Mesenchymal stem cell (in vitro differentiated cells and primary cell): ENCODE measurements around the gene ZNF282.

Experiments used
- DNase-seq: peaks from one replicate; pipeline ENCODE4 v3.0.0-alpha.2; 2013
- H2AFZ ChIP-seq: one replicate; pipeline ENCODE4 v1.6.1; 2013; ENCODE audit warnings: low read depth, mild to moderate bottlenecking, control low read depth, inconsistent platforms, low read length, moderate library complexity
- H2AK5ac ChIP-seq: 2 replicates; pipeline ENCODE4 v1.6.1; 2013; ENCODE audit warnings: low read length, moderate library complexity, mild to moderate bottlenecking, inconsistent platforms; ENCODE audit not compliant: severe bottlenecking
- H2BK120ac ChIP-seq: one replicate; pipeline ENCODE4 v1.6.1; 2013; ENCODE audit warnings: low read depth, mild to moderate bottlenecking, inconsistent platforms, low read length, moderate library complexity
- H2BK12ac ChIP-seq, 2 experiments: one replicate each; pipeline ENCODE4 v1.6.1; 2013; ENCODE audit warnings: inconsistent platforms in 2 of 2, low read length in 2 of 2, mild to moderate bottlenecking in 2 of 2, moderate library complexity in 2 of 2, control low read depth in 1 of 2
- H2BK15ac ChIP-seq: one replicate; pipeline ENCODE4 v1.6.1; 2013; ENCODE audit warnings: mild to moderate bottlenecking, low read depth, inconsistent platforms; ENCODE audit not compliant: poor library complexity, severe bottlenecking
- H2BK5ac ChIP-seq: 2 replicates; pipeline ENCODE4 v1.6.1; 2013; ENCODE audit warnings: low read depth, mild to moderate bottlenecking, low read length, control low read depth, inconsistent platforms; ENCODE audit not compliant: poor library complexity, severe bottlenecking
- H3K14ac ChIP-seq, 2 experiments: one replicate each; pipeline ENCODE4 v1.6.1; 2013; ENCODE audit warnings: inconsistent platforms in 2 of 2, low read length in 2 of 2, control low read depth in 1 of 2, mild to moderate bottlenecking in 1 of 2, moderate library complexity in 1 of 2
- H3K18ac ChIP-seq, 2 experiments: one replicate each; pipeline ENCODE4 v1.6.1; 2013; ENCODE audit warnings: inconsistent platforms in 2 of 2, low read length in 2 of 2, control low read depth in 1 of 2, low read depth in 1 of 2, mild to moderate bottlenecking in 1 of 2
- H3K23ac ChIP-seq, 2 experiments: one replicate each; pipeline ENCODE4 v1.6.1; 2013; ENCODE audit warnings: inconsistent platforms in 2 of 2, low read length in 2 of 2, mild to moderate bottlenecking in 2 of 2, moderate library complexity in 2 of 2, control low read depth in 1 of 2
- H3K27ac ChIP-seq: 2 replicates; pipeline ENCODE4 v1.5.1; 2013; ENCODE audit warnings: mild to moderate bottlenecking, moderate library complexity, low read length, control low read depth, inconsistent platforms; ENCODE audit not compliant: poor library complexity, severe bottlenecking
- H3K27me3 ChIP-seq, 2 experiments: 2 replicates each; pipeline versions ENCODE4 v1.6.1 to v1.7.0; 2013; ENCODE audit warnings: low read length in 2 of 2, mild to moderate bottlenecking in 2 of 2, moderate library complexity in 2 of 2, control low read depth in 1 of 2, inconsistent platforms in 1 of 2; ENCODE audit not compliant: control insufficient read depth in 1 of 2, insufficient read depth in 1 of 2
- H3K36me3 ChIP-seq, 2 experiments: 2 replicates each; pipeline versions ENCODE4 v1.6.1 to v1.7.0; 2013; ENCODE audit warnings: low read length in 2 of 2, control low read depth in 1 of 2, inconsistent platforms in 1 of 2, low read depth in 1 of 2, mild to moderate bottlenecking in 1 of 2; ENCODE audit not compliant: insufficient read depth in 2 of 2, control insufficient read depth in 1 of 2
- H3K4ac ChIP-seq, 2 experiments: one replicate each; pipeline ENCODE4 v1.6.1; 2013; ENCODE audit warnings: inconsistent platforms in 2 of 2, low read length in 2 of 2, mild to moderate bottlenecking in 2 of 2, moderate library complexity in 2 of 2, control low read depth in 1 of 2, low read depth in 1 of 2
- H3K4me1 ChIP-seq: 2 replicates; pipeline ENCODE4 v1.6.1; 2013; ENCODE audit warnings: low read depth, low read length, control low read depth; ENCODE audit not compliant: control insufficient read depth, insufficient read depth
- H3K4me2 ChIP-seq: 2 replicates; pipeline ENCODE4 v1.6.1; 2013; ENCODE audit warnings: low read length, mild to moderate bottlenecking, inconsistent platforms; ENCODE audit not compliant: poor library complexity, severe bottlenecking
- H3K4me3 ChIP-seq, 2 experiments: 2 replicates each; pipeline versions ENCODE4 v1.5.1 to v1.7.0; 2013; ENCODE audit warnings: low read length in 2 of 2, mild to moderate bottlenecking in 2 of 2, control low read depth in 1 of 2, low read depth in 1 of 2; ENCODE audit not compliant: insufficient read depth in 1 of 2
- H3K79me1 ChIP-seq: replicated peaks from 2 replicates; pipeline ENCODE4 v1.6.1; 2013; ENCODE audit warnings: mild to moderate bottlenecking, control low read depth, low read length, inconsistent platforms; ENCODE audit not compliant: poor library complexity, severe bottlenecking
- H3K9ac ChIP-seq: 2 replicates; pipeline ENCODE4 v1.7.0; 2013; ENCODE audit warnings: mild to moderate bottlenecking, low read length, moderate library complexity
- H3K9me3 ChIP-seq: 2 replicates; pipeline ENCODE4 v1.7.0; 2013; ENCODE audit warnings: mild to moderate bottlenecking, low read length; ENCODE audit not compliant: control insufficient read depth
- H4K8ac ChIP-seq: one replicate; pipeline ENCODE4 v1.6.1; 2013; ENCODE audit warnings: inconsistent platforms, mild to moderate bottlenecking, low read length, moderate library complexity
- H4K91ac ChIP-seq: one replicate; pipeline ENCODE4 v1.6.1; 2013; ENCODE audit warnings: mild to moderate bottlenecking, low read length, inconsistent platforms
- WGBS: methylation state at CpG from one replicate; pipeline ENCODE4 v1.1.7; 2013; ENCODE audit warnings: mixed read lengths; 5-methylcytosine and 5-hydroxymethylcytosine counted together

Gene ZNF282

DNA sequence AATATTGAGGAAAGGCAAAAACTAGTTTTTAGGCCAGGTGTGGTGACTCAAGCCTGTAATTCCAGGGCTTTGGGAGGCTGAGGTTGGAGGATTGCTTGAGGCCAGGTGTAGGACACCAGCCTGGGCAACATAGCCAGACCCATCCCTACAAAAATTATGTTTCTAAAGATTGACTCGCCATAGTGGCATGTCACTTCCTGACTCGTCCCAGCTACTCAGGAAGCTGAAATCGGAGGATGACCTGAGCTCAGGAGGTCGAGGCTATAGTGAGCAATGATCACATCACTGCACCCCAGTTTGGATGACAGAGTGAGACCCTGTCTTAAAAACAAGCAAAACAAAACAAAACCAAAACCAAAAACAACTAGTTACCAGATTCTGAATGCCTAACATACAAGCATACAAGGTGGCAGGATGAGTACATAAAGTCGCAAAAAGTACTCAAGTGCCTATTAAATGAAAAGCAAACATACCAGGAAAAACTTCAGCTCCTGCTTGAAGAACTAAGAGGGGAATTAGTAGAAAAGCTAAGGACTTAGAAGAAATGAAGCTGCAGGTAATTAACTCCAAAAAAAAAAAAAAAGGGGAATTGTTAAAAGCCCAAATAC lies 34.0 kb upstream of the ZNF282 start:
- no peak overlapping the region for H3K27ac ChIP-seq
- H3K4me2 ChIP-seq = no peak overlapping the region
- DNase-seq = peak; percentile 28
- H2BK120ac ChIP-seq = no peak overlapping the region
- H3K27me3 ChIP-seq = no peaks in the 10 kb centered on the region
- no peak overlapping the region for H2BK5ac ChIP-seq
- H3K4ac ChIP-seq = no peak overlapping the region
- H3K4me3 ChIP-seq = no peak overlapping the region
- no peak overlapping the region for H3K18ac ChIP-seq
- H3K4me1 ChIP-seq = peaks cover 2% of the 10 kb centered on the region
- WGBS = 32% methylated on average over 4 of the region's 5 CpGs
- no peaks in the 10 kb centered on the region for H3K9me3 ChIP-seq
- H3K36me3 ChIP-seq = peaks cover 17 to 32% of the 10 kb centered on the region in 2 experiments
- H2BK12ac ChIP-seq = no peak overlapping the region
- no peak overlapping the region for H4K91ac ChIP-seq
- peaks cover 29% of the 10 kb centered on the region for H3K79me1 ChIP-seq
- no peak overlapping the region for H3K23ac ChIP-seq
- H3K14ac ChIP-seq = no peak overlapping the region
- no peak overlapping the region for H4K8ac ChIP-seq
- peak overlapping the region; percentile 46 for H3K9ac ChIP-seq
- H2AK5ac ChIP-seq = no peak overlapping the region
- no peak overlapping the region for H2AFZ ChIP-seq
- H2BK15ac ChIP-seq = no peak overlapping the region

DNA sequence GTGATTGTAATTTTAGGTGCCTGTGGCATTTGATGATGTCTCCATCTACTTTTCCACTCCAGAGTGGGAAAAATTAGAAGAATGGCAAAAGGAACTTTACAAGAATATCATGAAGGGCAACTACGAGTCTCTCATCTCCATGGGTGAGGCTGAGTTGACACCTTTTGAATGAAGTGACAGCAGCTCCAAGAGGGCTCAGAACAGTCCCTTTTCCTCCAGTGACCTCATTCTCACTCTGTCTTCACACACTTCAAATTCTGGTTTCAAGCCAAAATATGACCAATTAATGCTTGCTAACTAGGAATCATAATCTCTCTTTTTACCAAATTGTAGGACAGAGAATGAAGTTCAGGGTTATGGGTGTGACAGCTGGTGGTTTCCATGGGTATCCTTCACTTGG lies 29.2 kb upstream of the ZNF282 start:
- H2BK5ac ChIP-seq = no peak overlapping the region
- H3K4ac ChIP-seq = no peak overlapping the region
- H3K18ac ChIP-seq = no peak overlapping the region
- no peaks in the 10 kb centered on the region for H3K27me3 ChIP-seq
- DNase-seq = no peak
- H2BK120ac ChIP-seq = no peak overlapping the region
- no peak overlapping the region for H2AK5ac ChIP-seq
- no peaks in the 10 kb centered on the region for H3K4me1 ChIP-seq
- H3K4me2 ChIP-seq = no peak overlapping the region
- no peak overlapping the region for H4K91ac ChIP-seq
- H3K23ac ChIP-seq = no peak overlapping the region
- H3K4me3 ChIP-seq = no peak overlapping the region
- H3K79me1 ChIP-seq = peaks cover 24% of the 10 kb centered on the region
- 100% methylated on average over 1 of the region's 1 CpG for WGBS
- H4K8ac ChIP-seq = no peak overlapping the region
- H3K27ac ChIP-seq = no peak overlapping the region
- H3K14ac ChIP-seq = no peak overlapping the region
- H2AFZ ChIP-seq = no peak overlapping the region
- no peak overlapping the region for H2BK12ac ChIP-seq
- no peak overlapping the region for H2BK15ac ChIP-seq
- H3K9me3 ChIP-seq = no peaks in the 10 kb centered on the region
- H3K36me3 ChIP-seq = peaks cover 22 to 66% of the 10 kb centered on the region in 2 experiments
- no peak overlapping the region for H3K9ac ChIP-seq

DNA sequence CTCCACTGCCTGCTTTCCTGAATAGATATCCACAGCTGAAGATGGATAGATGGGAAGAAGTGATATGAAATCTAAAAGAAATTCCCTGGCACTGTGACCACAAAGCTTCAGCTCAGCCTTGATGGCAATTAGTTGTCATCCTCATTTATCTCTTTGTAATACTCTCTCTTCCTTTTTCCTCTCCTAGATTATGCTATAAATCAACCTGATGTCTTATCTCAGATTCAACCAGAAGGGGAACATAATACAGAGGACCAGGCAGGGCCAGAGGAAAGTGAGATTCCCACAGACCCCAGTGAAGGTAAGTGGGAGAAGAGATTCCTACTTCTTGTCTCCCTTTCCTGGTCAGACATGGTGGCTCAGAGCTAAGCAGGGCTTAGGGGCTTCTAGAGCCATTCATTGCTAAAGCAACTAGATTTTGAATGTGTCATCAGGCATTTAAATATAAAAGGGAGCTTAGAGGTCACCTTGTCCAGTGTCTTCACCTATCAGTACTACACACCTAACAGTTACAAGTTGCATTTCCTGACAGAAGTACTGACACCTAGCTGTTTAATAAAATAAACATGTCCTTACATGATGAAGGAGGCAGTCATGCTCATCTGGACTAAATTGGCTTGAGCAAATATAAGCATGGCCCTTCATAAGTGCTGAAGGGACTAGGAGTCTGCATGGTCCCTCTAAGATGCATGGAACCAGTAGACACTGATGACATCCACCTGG lies 28.6 kb upstream of the ZNF282 start:
- Histone ChIP-seq H3K14ac (no peak overlapping the region), H3K27ac (no peak overlapping the region), H4K91ac (no peak overlapping the region), H3K27me3 (no peaks in the 10 kb centered on the region), H2BK5ac (no peak overlapping the region), H3K36me3 (peaks cover 24 to 68% of the 10 kb centered on the region in 2 experiments), H3K4me2 (no peak overlapping the region), H2BK12ac (no peak overlapping the region), H3K18ac (no peak overlapping the region), H3K4ac (no peak overlapping the region), H3K9me3 (no peaks in the 10 kb centered on the region), H3K79me1 (peaks cover 21% of the 10 kb centered on the region), H2AK5ac (no peak overlapping the region), H2BK120ac (no peak overlapping the region), H3K4me3 (no peak overlapping the region), H2AFZ (no peak overlapping the region), H2BK15ac (no peak overlapping the region), H4K8ac (no peak overlapping the region), H3K9ac (no peak overlapping the region), H3K4me1 (no peaks in the 10 kb centered on the region), H3K23ac (no peak overlapping the region)
- no peak for DNase-seq

DNA sequence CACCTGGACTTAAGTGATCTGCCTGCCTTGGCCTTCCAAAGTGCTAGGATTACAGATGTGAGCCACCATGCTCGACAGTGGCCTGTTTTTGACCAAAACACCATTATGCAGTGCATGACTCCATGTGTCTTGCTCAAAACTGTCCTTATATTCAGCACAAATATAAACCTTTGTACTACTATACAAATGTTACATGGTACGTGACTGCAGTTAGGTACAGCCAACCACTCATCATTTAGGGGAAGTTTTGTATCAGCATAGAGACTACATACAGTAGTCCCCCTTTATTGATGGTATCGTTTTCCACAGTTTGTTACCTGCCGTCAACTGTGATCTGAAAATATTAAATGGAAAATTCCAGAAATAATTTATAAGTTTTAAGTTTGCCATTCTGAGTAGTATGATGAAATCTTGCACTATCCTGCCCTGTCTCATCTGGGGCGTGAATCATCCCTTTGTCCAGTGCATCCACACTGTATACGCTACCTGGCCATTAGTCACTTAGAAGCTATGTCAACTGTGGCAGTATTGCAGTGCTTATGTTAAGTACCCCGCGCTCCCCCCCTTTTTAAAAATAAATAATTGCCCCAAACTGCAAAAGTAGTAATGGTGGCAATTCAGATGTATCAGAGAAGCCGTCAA lies 23.3 kb upstream of the ZNF282 start:
- H2BK15ac ChIP-seq = no peak overlapping the region
- no peak overlapping the region for H3K14ac ChIP-seq
- 88% methylated on average over 3 of the region's 9 CpGs for WGBS
- no peak overlapping the region for H3K4me2 ChIP-seq
- no peak overlapping the region for H3K9ac ChIP-seq
- H4K91ac ChIP-seq = no peak overlapping the region
- no peak overlapping the region for H3K27ac ChIP-seq
- no peak overlapping the region for H3K23ac ChIP-seq
- no peak overlapping the region for H2BK120ac ChIP-seq
- H3K4me3 ChIP-seq = no peak overlapping the region
- no peaks in the 10 kb centered on the region for H3K27me3 ChIP-seq
- H3K18ac ChIP-seq = no peak overlapping the region
- H2AFZ ChIP-seq = no peak overlapping the region
- no peak overlapping the region for H2AK5ac ChIP-seq
- H3K9me3 ChIP-seq = no peaks in the 10 kb centered on the region
- H3K4me1 ChIP-seq = no peaks in the 10 kb centered on the region
- peak; percentile 37 for DNase-seq
- no peak overlapping the region for H3K4ac ChIP-seq
- H3K79me1 ChIP-seq = peaks cover 28% of the 10 kb centered on the region
- H2BK5ac ChIP-seq = no peak overlapping the region
- peaks cover 24 to 75% of the 10 kb centered on the region in 2 experiments for H3K36me3 ChIP-seq
- no peak overlapping the region for H4K8ac ChIP-seq
- H2BK12ac ChIP-seq = no peak overlapping the region
